Pons (tissue), 1 donor: ENCODE results near the gene OR14A16.

ENCODE experiments used
- DNase-seq: peaks from one replicate; pipeline ENCODE4 v3.0.0-alpha.2; 2016; ENCODE audit warnings: low spot score

OR14A16 gene, protein sequence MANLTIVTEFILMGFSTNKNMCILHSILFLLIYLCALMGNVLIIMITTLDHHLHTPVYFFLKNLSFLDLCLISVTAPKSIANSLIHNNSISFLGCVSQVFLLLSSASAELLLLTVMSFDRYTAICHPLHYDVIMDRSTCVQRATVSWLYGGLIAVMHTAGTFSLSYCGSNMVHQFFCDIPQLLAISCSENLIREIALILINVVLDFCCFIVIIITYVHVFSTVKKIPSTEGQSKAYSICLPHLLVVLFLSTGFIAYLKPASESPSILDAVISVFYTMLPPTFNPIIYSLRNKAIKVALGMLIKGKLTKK

DNA sequence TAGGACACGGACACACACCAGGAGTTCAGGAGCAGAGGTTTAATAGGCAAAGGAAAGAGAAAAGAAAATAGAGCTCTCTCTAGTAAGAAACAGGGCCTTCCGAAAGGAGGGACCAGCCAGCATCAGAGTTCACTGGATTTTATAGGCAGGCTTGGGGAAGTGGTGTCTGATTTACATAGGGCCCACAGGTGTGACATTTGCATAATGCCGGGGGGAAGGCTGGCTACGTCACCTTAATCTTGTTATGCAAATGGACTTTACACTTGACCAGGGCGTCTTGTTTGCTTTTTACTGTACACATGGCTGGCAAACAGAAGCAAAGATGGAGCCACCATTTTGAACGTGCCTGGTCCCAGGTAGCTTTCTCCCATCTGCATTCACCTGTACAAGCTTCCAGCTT lies at the start of gene OR14A16:
TSS of gene OR14A16 (minus strand) at position 97 of the 400 bp plus-strand sequence. CDS start 8,390 bp downstream, outside the sequence.
- no peak for DNase-seq

DNA sequence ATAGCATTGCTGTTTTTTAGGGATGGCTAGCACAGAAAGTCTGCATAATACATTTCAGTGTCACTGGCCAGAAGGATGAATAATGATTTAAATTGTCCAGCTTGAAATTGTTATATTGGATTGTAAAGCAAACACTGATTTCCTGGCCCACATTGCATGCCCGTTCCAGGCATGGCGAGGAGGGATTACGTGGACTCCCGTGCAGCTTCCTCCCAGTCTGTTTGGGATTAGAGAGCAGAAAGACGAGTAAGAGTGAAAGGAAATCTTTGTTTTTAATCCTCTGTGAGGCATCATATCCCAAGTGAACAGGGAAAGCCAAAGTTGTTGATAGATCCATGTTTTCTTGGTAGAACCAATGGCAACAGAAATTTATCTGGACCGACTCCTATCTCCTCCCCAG lies 41.5 kb upstream of the OR14A16 start:
- no peak for DNase-seq

DNA sequence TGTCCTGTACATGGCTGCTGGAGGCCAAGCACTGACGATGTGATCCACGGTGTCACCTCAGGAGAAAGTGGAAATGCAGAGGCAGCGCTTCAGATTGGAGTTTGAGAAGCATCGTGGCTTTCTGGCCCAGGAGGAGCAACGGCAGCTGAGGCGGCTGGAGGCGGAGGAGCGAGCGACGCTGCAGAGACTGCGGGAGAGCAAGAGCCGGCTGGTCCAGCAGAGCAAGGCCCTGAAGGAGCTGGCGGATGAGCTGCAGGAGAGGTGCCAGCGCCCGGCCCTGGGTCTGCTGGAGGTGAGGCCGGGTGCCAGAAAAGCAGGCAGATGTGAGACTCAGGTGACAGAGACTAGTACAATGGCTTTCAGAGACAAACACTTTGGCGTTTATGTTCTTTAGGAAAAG lies 40.7 kb upstream of the OR14A16 start:
- no peak for DNase-seq

DNA sequence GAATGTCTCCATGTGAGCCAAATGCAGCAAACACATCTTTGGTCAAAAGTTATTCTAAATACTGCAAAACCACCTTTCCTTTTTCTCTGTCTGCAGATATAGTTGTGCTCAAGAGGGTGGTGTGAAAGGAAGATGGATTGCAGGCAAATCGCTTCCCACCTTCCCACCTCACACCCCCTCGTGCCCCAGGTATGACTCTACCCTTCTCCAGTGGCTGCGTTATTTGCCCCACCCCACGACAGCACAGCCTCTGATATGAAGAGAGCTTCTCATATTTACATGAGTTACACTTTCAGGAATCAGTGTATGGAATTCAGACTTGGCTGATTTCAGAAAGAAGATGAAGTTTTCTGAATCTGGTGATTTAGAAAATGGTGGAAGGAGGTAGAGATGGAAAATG lies 38.8 kb upstream of the OR14A16 start:
- no peak for DNase-seq

DNA sequence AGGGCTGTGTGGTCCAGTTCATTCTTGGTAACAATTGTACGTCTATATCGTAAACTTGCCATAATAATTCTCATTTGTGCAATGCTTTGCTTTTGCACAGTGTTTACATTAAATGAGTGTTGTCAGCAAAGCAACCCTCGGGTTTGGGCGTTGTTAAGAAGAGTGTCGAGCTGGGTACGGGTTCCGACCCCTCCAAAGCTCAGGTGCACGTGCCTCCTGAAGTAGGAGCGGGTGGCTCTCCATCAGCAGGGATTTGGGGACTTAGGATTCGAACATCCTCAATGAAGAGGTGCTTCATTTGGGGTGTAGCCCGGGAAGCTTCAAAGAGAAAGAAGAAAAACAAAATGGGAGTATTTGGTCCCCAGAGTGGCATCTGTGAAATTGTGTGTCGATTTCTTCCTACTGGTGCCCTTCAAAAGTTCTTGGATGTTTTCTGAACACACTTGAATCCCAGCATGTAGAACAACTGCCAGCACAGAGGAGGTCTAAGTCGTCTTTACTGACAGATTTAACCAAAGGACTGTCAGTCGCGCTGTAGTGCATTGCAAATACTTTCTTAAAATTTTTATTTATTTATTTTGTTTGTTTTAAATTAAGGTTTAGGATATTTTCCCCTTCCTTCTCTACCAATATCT lies 34.2 kb upstream of the OR14A16 start:
- DNase-seq: no peak

DNA sequence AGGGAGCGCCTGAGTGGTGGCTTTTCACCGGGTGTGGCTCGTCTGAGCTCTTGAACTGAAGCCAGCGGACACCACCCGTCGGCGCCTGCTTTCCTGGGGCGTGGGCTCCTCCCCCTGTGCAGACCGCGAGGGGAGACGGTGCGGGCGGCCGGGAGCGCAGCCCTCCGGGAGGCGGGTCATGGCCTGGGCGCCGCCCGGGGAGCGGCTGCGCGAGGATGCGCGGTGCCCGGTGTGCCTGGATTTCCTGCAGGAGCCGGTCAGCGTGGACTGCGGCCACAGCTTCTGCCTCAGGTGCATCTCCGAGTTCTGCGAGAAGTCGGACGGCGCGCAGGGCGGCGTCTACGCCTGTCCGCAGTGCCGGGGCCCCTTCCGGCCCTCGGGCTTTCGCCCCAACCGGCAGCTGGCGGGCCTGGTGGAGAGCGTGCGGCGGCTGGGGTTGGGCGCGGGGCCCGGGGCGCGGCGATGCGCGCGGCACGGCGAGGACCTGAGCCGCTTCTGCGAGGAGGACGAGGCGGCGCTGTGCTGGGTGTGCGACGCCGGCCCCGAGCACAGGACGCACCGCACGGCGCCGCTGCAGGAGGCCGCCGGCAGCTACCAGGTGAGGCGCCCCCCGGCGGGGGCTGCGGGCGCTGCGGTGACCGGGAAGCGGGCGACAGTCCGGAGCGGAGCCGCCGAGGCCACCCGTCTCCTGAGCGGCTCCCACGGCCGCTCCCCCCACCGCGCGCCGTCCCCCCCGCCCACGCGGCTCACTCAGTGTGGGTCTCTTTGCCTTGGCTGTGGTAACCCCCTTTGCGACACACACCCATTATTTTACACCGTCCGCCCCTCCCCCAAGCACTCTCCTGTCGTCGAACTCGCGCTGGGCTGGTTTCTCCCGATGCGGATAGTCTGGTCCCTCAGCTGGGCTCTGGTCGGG lies 33.4 kb upstream of the OR14A16 start, which contains the start of gene TRIM58:
TSS of gene TRIM58 (plus strand) at position 119 of the 916 bp plus-strand sequence. CDS start at position 179, 60 bp downstream.
- DNase-seq: no peak

DNA sequence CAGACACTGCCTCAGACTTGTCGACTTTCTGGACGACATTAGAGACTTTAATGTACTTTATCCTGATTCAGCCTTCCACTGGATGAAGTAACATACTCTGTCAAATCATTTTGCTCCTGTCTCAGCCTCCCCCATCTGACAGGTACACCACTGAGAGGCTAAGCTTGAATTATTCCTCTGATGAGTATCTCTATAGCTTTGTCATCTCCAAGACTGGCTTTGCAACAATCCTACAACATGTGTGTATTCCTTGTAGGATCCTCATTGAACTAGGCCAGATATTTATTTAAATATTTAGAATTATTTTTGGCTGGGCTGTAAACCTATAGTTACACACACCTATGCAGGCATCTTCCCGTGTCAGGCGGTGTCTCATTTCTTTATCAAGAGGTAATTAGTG lies 32.0 kb upstream of the OR14A16 start:
- DNase-seq: no peak

DNA sequence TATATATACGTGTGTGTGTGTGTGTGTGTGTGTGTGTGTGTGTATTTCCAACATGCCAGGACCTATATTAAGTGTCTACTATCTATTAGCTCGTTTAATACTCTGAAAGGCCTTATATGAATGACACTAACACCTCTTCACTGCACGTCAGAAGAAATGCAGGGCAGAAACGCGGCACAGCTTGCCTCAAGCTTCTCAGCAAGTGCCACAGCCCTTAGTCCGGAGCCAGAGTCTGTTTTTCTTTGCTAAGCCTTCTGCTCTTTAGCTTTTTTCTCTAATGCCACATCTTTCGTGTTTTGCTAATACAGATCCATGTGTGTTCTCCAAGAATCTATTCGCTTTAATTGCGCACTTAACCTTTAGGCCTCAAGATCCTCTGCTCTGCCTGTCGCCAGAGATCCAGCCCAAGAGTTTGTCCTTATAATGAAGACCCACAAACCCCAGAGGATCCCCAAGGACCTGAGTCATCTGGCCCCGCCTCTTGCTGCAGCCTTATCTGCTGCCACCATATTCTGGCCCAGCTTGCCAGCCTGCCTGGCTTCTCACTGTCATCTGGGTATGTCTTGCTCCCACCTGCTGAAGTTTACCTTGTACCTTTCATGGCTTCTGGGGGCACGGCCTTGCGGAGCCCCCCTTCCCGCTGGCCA lies 31.1 kb upstream of the OR14A16 start:
- DNase-seq: no peak

DNA sequence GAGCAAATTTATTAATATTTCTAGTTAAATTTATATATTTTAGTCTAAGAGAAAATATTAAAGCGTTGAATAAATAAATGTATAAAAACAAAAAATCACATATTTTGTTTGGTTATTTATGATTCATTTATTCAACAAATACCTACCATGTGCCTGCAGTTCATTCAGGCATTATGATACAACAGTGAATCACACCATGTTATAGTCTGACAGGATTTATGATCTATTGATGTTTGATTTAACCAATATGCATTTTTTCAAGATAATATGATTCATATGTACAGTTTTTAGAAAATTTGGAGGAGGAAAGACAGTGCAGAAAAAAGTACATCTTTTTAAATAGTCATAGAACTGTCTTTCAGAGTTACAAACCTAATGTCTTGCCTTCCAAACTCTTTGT lies 25.7 kb upstream of the OR14A16 start:
- no peak for DNase-seq

DNA sequence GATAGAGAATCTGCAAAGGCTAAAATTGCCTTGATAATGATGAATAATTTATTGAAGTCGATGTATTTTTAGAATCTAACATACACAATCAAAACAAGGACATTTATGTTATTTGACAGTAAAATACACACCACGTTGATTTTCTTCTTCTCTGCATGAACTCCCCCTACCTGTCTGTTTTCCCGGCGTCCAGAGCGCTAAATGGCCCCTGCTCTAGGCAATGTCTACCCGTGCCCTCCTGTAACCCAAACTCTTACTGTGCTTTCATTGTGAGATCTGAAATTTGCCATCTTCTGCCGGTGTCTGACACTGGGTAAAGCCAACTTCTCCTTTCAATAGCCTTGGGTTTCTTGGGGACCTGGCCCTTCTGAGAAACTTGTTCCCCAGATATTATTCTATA lies 24.4 kb upstream of the OR14A16 start:
- no peak for DNase-seq

DNA sequence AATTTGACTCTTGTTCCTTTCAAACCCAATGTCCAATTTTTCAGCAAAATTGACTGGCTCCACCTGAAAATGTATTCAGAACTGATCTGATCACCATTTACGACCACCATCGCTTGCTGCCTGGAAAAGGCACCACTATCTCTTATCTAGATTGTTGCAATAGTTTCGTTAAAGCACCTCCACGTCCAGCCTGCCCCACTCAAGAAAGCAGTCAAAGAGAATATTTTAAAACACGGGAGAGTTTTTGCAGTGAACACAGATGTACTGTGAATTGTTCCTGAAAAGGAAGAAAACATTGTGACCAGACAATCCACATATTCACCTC lies 21.7 kb upstream of the OR14A16 start:
- no peak for DNase-seq

DNA sequence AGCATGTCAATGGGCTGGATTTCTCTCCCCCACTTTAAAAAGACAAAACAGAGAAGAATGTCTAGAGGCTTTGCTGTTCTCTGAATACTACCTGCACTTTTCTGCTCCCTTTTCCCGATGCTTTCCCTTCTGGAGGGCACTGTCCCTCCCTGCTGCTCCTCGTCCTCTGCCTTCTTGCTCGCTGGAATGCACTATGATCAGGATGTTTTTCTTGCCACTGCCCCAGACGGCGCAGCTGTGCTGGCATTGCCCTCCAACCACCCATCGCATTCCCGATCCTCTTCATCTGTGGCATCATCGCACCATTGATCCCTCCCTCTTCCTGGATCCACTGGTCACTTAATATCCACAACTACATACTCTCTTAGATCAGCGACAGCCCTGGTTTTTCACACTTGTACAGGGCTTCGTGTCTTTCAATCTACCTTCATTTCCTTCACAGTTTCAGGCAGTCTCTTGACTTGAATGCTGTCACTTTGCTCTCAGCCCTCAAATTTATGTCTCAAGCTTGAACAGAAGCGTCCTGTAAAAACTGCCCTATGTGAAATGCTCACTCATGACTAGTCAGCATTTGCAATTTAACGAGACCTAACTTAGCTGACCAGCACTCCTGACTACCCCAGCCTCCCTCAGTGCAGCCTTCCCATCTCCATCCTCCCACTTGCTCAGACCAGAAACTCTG lies 21.2 kb upstream of the OR14A16 start:
- no peak for DNase-seq

DNA sequence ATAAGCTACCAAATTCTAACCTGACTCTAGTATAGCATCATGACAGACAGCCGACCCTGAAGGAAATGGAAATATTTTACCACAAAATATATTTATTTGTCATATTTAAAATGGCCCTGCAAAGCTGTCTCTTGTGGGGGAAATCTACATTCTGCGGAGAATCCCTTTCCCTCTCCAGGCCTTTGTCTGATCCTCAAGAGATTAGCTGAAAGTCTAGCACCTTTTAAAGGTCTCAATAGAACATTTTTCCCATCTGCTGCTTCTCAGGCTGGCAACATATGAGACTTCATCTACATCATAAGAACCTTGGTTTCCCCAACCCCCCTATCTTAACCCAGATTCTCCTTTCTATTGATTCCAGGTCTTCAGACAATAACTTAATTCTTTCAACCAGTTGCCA lies 19.5 kb upstream of the OR14A16 start:
- DNase-seq: no peak

DNA sequence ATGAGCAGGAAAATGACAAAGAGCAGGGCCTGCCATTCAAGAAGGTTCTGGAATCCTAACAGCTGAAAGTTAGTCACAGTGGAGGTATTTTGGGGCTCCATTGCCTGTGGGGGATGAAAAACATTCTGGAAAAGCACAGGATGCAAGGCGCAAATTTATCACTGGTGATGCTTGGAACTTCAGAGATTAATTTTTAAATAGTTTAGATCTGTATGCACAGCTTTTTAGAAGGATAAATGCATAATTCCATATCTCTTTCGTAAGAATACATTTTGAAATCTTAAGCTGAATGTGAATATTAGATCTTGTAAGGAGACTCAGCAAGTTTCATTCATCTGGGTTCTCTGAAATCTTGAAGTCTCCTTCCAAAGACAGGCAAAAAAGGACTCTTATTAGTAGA lies 17.9 kb upstream of the OR14A16 start, which contains the start of gene OR11L1:
TSS of gene OR11L1 (minus strand) at position 101 of the 400 bp plus-strand sequence. CDS start at position 101, 0 bp downstream.
- DNase-seq: no peak

DNA sequence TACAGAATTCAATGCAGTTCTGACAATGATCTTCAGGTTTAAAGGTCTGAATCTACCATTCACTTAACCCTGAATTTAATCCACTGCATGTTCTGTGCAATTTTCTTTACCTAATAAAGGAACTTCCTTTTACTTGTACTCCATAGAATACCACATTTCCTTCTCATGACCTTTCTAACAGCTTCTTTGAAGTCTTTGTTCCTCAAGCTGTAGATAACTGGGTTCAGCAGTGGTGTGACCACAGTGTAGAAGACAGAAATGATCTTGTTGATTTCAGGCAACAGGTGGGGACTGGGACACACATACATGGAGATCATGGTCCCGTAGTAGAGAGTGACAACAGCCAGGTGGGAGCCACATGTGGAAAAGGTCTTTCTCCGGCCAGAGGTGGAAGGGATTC lies 16.9 kb upstream of the OR14A16 start:
- no peak for DNase-seq

DNA sequence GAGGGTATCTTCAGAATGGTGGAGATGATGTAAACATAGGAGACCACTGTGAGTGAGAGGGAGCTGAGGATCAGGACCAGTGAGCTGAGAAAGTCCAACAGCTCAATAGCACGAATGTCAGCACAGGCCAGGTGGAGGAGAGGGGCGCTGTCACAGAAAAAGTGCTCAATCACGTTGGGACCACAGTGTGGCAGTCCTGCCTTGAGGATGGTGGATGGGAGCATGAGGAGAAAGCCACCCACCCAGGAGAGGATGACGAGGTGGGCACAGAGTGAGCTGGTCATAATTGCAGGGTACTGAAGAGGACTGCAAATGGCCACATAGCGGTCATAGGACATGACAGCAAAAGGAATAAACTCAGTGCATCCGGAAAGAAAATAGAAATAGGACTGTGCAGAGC lies 9.7 kb upstream of the OR14A16 start:
- DNase-seq: no peak

DNA sequence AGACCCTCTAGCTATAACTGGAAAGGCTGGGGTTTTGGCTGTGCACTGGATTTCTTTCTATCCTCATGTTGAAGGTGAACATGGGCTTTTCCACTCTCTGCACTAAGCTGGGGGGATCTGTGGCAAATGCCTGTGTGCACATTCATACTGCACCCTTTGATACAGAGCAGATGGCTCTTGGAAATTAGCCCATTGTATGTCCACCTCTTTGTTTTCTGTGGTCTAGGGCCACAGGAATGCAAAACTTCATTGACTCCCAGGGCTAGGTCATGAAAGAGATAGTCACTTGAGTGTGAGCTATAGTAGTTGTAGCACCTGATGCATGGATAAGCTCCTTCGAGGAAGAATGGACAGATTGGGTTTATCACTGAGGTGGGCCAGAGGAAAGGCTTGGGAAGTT lies 5.7 kb upstream of the OR14A16 start:
- no peak for DNase-seq

DNA sequence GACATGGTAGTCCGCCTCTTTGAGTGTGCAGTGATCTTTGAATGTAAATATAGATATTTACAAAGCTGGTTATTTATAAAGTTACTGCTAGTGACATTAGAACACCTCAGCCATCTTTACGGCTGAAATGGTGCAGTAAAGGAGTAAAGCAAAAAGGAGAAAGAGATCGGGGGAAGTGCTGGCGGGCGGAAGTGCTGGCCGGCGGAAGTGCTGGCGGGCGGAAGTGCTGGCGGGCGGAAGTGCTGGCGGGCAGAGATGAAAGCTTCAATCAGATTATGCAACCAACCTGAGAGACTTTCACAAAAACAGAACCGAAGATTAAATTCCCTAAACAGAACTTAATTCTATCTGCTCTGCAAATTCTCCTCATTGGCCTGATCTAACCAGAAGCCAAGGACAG lies 1.4 kb upstream of the OR14A16 start:
- DNase-seq: no peak

DNA sequence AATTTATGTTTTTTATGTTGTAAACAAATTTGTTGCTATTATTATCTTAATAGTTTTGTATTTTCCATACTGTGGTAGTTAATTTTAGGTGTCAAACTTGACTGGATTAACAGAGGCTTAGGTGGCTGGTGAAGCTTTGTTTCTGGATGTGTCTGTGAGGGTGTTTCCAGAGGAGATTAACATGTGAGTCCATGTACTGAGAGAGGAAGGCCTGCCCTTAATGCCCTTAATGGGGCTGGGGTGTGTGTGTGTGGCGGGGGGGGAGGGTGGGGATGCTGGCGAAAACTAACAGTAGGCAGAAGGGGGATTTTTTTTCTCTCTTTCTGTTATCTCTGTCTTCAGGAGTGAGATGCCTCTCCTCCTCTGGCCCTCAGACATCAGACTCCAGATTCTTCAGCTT lies 1.9 kb downstream of the OR14A16 start:
- DNase-seq: no peak

DNA sequence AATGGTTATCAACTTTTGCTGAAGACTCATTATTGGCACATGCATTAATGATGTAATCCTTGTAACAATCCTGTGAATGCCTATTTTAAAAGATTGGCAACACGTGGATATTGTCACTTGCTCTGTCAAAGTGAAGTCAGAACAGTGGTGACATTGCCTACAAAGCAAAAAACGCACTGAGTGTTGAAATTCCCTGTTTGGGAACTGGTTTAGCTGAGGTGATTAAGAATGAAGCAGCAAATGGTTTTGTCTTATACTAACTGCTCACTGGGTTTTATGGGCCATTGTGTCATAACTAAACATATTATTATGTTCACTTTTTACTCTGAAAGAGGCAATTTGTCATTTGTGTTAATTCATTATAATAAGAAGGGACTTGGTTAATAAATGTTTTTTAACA lies 11.3 kb downstream of the OR14A16 start:
- DNase-seq: no peak

DNA sequence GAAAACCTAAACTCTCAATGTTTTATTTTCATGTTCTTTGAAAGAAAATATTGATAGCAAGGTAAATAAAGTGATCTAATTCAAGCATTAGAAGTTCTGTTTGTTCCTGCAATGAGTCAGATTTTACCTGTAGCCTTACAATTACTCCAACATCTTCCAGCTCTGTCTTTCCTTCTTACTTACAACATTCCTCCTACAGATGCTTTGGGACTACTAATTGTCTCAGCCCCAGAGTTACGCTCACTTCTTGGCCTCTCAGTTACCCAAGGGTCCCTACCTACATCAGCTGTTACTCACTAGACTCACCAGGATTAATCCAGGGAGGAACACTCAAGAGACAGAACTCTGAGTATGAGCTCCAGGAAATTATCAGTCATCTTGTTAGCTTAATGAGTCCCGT lies 26.4 kb downstream of the OR14A16 start:
- no peak for DNase-seq

DNA sequence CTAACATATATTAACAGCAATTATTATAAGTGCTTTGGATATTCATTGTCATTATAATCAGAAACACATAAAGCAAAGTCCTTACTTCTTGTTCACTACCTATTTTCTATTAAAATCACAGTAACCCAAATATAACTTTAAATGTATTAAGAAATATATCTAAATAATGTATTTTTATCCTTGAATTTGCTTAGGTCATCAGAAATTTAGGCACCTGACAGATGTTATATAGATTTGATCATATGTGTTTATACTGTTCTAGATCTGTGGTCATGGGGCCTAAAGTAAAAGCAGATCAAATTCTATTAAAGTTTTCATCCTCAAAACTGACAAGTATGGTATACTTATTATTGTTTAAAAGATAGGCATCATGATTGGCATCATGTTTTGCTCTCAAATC lies 54.3 kb downstream of the OR14A16 start:
- no peak for DNase-seq
